ENCODE measurements around the gene KPTN. TPM values are rescaled to one million over a fixed set of nuclear protein-coding genes. Genes with fewer than 3 reads are reported as not detected.

Gene KPTN
- total RNA-seq, 1 donor from 2014 or later = 8.7 TPM

DNA sequence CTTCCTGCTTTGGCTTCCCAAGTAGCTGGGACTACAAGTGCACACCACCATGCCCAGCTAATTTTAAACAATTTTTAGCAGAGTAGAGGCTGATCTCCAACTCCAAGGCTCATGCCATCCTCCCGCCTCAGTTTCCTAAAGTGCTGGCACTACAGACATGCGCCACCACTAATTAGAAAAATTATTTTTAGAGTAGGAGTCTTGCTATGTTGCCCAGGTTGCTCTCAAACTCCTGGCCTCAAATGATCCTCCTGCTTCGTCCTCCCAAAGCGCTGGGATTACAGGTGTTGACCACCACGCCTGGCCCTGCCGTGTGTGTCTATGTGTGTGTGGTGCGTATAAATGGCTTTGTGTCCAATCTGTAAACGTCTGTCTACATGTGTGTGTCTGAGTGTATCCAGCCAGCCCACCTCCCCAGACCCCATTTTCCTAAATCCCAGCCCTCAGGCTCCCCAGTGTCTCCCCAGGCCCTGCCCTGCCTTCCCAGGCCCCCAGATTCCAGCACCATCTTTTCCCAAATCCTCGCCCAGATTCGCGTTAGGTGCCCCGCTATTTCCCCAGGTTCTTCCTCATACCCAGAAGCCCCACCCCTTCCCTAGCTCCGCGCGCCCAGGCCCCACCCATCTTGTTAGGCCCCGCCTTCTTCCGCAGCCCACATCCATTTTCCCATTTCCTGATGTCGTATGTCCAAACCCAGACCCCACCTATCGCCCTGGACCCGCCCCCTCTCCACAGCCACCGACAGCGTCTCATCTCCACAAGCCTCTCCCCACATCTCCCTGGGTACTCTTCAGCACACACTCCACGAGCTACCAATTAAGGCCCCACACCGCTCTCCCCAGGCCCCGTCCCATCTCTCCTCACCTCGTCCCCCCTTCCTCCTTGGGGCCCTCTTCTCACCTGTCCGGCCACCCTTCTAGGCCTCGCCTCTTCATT is 37.2 kb downstream of the KPTN start:
- Mint-ChIP-seq H3K27ac (no peak overlapping the region), H3K4me3 (no peak overlapping the region), H3K9me3 (peaks cover 6% of the 10 kb centered on the region), H3K27me3 (peaks cover 72% of the 10 kb centered on the region), H3K4me1 (peaks cover 31% of the 10 kb centered on the region), H3K36me3 (ENCODE audit: low read depth) (no peaks in the 10 kb centered on the region)
- ATAC-seq (ENCODE audit: low read depth) (no peak), DNase-seq (no peak)
- TF ChIP-seq, protein P1, sequence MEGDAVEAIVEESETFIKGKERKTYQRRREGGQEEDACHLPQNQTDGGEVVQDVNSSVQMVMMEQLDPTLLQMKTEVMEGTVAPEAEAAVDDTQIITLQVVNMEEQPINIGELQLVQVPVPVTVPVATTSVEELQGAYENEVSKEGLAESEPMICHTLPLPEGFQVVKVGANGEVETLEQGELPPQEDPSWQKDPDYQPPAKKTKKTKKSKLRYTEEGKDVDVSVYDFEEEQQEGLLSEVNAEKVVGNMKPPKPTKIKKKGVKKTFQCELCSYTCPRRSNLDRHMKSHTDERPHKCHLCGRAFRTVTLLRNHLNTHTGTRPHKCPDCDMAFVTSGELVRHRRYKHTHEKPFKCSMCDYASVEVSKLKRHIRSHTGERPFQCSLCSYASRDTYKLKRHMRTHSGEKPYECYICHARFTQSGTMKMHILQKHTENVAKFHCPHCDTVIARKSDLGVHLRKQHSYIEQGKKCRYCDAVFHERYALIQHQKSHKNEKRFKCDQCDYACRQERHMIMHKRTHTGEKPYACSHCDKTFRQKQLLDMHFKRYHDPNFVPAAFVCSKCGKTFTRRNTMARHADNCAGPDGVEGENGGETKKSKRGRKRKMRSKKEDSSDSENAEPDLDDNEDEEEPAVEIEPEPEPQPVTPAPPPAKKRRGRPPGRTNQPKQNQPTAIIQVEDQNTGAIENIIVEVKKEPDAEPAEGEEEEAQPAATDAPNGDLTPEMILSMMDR (IDR thresholded peaks at IDR 0.05) = no peak
- ChIA-PET POLR2A (no interaction called here), CTCF (interaction anchor here (0.6 to 1.9 kb wide), 3 partner anchors 10 to 253 kb away, joined by 3 to 8 read pairs (median 3); no protein-coding TSS in a partner anchor)
- intact Hi-C loops (cut with micrococcal nuclease) = loop anchor here (2.0 kb wide), 1 partner anchor 38 kb away; the partner anchor contains the start of gene KPTN

DNA sequence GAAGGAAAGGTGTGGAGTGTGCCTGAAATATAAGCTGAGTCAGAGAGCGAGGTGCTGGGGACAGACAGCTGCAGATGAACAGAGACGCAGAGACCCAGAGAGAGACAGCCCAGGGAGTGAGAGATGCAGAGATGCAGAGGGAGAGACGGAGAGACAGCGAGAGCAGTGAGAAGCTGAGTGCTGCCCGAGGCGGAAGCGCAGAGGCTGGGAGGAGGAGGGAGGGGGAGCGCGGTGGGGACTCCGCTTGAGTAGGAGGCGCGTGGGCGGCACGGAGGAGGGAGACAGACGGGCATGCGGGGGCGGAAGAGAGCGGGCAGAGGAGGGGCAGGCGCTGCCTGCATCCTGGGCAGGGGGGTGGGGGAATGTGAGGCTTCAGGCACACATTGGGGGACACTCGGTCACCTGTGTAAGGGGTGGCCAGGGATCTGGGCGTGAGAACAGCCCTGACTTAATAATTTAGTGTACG is 38.0 kb downstream of the KPTN start:
- peak; percentile 46 for DNase-seq
- intact Hi-C loops (cut with micrococcal nuclease) = loop anchor here (2.0 kb wide), 1 partner anchor 39 kb away; the partner anchor contains the start of gene KPTN
- POLR2A ChIA-PET = no interaction called here
- peaks cover 31% of the 10 kb centered on the region for H3K4me1 Mint-ChIP-seq
- TF ChIP-seq, protein P1 (IDR thresholded peaks at IDR 0.05) = no peak
- peaks cover 6% of the 10 kb centered on the region for H3K9me3 Mint-ChIP-seq
- peak; percentile 87 for ATAC-seq (ENCODE audit: low read depth)
- no peaks in the 10 kb centered on the region for H3K36me3 Mint-ChIP-seq (ENCODE audit: low read depth)
- no peak overlapping the region for H3K27ac Mint-ChIP-seq
- H3K4me3 Mint-ChIP-seq = peak overlapping the region; percentile 62
- H3K27me3 Mint-ChIP-seq = peaks cover 74% of the 10 kb centered on the region
- CTCF ChIA-PET = interaction anchor here (0.6 to 1.9 kb wide), 3 partner anchors 9 to 254 kb away, joined by 3 to 8 read pairs (median 3); no protein-coding TSS in a partner anchor

DNA sequence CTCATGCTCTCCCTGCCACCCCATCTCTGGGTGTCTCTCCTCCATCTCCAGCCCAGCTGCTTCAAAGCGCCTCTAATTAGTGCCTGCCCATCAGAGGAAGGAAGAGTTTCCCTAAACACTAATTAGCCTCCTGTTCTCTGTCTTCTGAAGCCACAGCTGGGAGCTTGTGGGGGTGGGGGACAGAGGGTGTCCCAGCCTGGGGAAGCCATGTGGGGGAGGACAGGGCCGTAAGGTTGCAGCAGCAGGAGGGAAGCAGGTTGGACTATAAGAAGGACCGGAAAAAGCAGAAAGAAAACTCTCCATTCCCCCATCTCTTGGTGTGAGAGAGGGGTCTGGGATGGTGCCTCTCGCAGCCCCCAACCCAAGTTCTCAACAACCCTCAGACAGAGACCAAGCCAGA is 38.5 kb downstream of the KPTN start:
- CTCF ChIA-PET = interaction anchor here (1.9 kb wide), 1 partner anchor 9 kb away, joined by 8 read pairs; no protein-coding TSS in a partner anchor
- Mint-ChIP-seq H3K27me3 (peaks cover 77% of the 10 kb centered on the region), H3K9me3 (peaks cover 6% of the 10 kb centered on the region), H3K36me3 (ENCODE audit: low read depth) (no peaks in the 10 kb centered on the region), H3K4me3 (peak overlapping the region; percentile 62), H3K27ac (no peak overlapping the region), H3K4me1 (peaks cover 31% of the 10 kb centered on the region)
- intact Hi-C loops (cut with micrococcal nuclease) = no loop called here
- DNase-seq (no peak), ATAC-seq (ENCODE audit: low read depth) (no peak)
- POLR2A ChIA-PET = no interaction called here
- TF ChIP-seq, protein P1 (IDR thresholded peaks at IDR 0.05) = no peak

DNA sequence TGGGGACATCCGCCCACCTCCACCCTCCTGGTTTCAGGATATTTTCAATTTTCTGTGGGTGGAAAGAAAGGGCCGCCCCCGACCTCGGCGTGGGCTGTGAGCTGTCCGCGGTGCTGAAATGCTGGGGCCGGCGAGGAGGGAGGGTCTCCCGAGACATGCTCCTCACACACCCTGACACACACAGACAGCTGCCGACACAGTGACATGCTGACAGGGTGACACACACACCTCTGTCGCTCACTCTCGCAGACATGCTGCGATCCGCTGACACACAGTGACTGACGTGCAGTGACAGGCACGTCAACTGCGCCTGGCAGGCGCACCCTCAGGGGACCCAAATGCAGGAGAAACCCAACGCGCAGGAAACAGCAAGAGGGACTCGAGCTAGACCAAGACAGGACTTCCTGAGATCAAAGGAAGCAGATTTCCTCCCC is 39.6 kb downstream of the KPTN start:
- CTCF ChIA-PET = no interaction called here

More for the DNA sequence above, 39.6 kb downstream of the KPTN start:
- peaks cover 6% of the 10 kb centered on the region for H3K9me3 Mint-ChIP-seq
- TF ChIP-seq, protein P1 (IDR thresholded peaks at IDR 0.05) = no peak
- no peak overlapping the region for H3K27ac Mint-ChIP-seq
- H3K4me3 Mint-ChIP-seq = no peak overlapping the region
- no peaks in the 10 kb centered on the region for H3K36me3 Mint-ChIP-seq (ENCODE audit: low read depth)
- ATAC-seq (ENCODE audit: low read depth) (no peak), DNase-seq (no peak)
- H3K27me3 Mint-ChIP-seq = peaks cover 72% of the 10 kb centered on the region
- POLR2A ChIA-PET = no interaction called here
- intact Hi-C loops (cut with micrococcal nuclease) = no loop called here
- peaks cover 31% of the 10 kb centered on the region for H3K4me1 Mint-ChIP-seq

Data from activated B cell treated with CpG ODN at 0.5 μM for 24 hours (primary cell).